Measurements from ENCODE around the gene PSME1. TPM values are rescaled to one million over a fixed set of nuclear protein-coding genes. Genes with fewer than 3 reads are reported as not detected.

Gene PSME1
- total and polyA plus RNA-seq, 2 experiments from 2014 or later = 61.1 to 215 TPM

- peak; percentile 10; the same call in 1 of the 2 replicates for TF ChIP-seq ETS1 (IDR thresholded peaks at IDR 0.05)
- TF ChIP-seq POLR2AphosphoS5 (IDR thresholded peaks at IDR 0.05; ENCODE audit: low read depth) = peak; percentile 49; the same call in 1 of the 2 replicates
Observed at GRCh38 chr14:24171422-24172260, 35.6 kb downstream of the PSME1 start, which contains the start of gene REC8 (continued).

- H3K4me3 Mint-ChIP-seq = peak overlapping the region; percentile 87
- peaks cover 16% of the 10 kb centered on the region; the same call in 2 of the 3 replicates for H3K36me3 Mint-ChIP-seq (ENCODE audit: low read depth)
- no peaks in the 10 kb centered on the region for H3K9me3 Mint-ChIP-seq
- TF ChIP-seq ZNF462 (CRISPR knock-in tag; IDR thresholded peaks at IDR 0.05) = no peak
- TF ChIP-seq EZH2 (IDR thresholded peaks at IDR 0.05; ENCODE audit: low read depth, unreplicated experiment) = no peak
- TF ChIP-seq CTCF (conservative IDR thresholded peaks at IDR 0.05; ENCODE audit: low read depth in 2 of 2) = no peak
- no peak for TF ChIP-seq STAT1 (IDR thresholded peaks at IDR 0.05; ENCODE audit: unreplicated experiment)
- no peak for TF ChIP-seq CREB1 (CRISPR knock-in tag; IDR thresholded peaks at IDR 0.05; ENCODE audit: low read depth)
- TF ChIP-seq EZH2phosphoT487 (IDR thresholded peaks at IDR 0.05; ENCODE audit: unreplicated experiment) = no peak
- no peak for TF ChIP-seq ETS1 (IDR thresholded peaks at IDR 0.05)
- no peak for TF ChIP-seq POLR2AphosphoS5 (IDR thresholded peaks at IDR 0.05; ENCODE audit: low read depth)
- no peak overlapping the region for H3K27ac Mint-ChIP-seq
- DNase-seq (ENCODE audit: low spot score) (peak; percentile 51), ATAC-seq (peak; percentile 16)
- peaks cover 4% of the 10 kb centered on the region; the same call in 1 of the 3 replicates for H3K4me1 Mint-ChIP-seq
- H3F3A ChIP-seq (replicated peaks; ENCODE audit: low read depth) = peaks cover 7% of the 10 kb centered on the region; the same call in 1 of the 2 replicates
- no peaks in the 10 kb centered on the region for H3K9me2 ChIP-seq (ENCODE audit: insufficient read depth)
- no peaks in the 10 kb centered on the region for H3K36me3 ChIP-seq (ENCODE audit: insufficient read depth)
- H3K79me2 ChIP-seq (replicated peaks; ENCODE audit: insufficient read depth) = no peaks in the 10 kb centered on the region
- no peaks in the 10 kb centered on the region for H3K27me3 ChIP-seq (ENCODE audit: insufficient read depth)
- peak overlapping the region; percentile 99 for H2AFZ ChIP-seq
- H3K27ac ChIP-seq (ENCODE audit: low read depth) = no peak overlapping the region
- 0 out of 2 replicates have a peak, but pooled peaks cover 3% of the 10 kb centered on the region for H3K4me1 ChIP-seq (ENCODE audit: insufficient read depth)
- H3K4me2 ChIP-seq = peak overlapping the region; percentile 100
- H3K27me3 Mint-ChIP-seq (ENCODE audit: insufficient read depth, low read depth, poor library complexity) = peaks cover 19% of the 10 kb centered on the region
- peak overlapping the region; percentile 81 for H3K4me3 ChIP-seq
- H4K20me1 ChIP-seq (replicated peaks; ENCODE audit: insufficient read depth) = no peaks in the 10 kb centered on the region; the same call in 1 of the 2 replicates
Observed at GRCh38 chr14:24172261-24172860, 36.4 kb downstream of the PSME1 start.
